Activated naive CD8-positive, alpha-beta T cell (primary cell): ENCODE results near the gene VAV3.
"Not testable (repeated sequence)": the region's sequence is repeated elsewhere in the genome, so short reads cannot be mapped to it uniquely, and the experiment has no call there.

ENCODE experiments used
- H3K27ac Mint-ChIP-seq: one replicate; pipeline ENCODE4 v1.8.0; 2021; ENCODE audit warnings: mixed read lengths
- H3K27me3 Mint-ChIP-seq: one replicate; pipeline ENCODE4 v1.8.0; 2021; ENCODE audit warnings: mixed read lengths
- H3K36me3 Mint-ChIP-seq: one replicate; pipeline ENCODE4 v1.8.0; 2021; ENCODE audit warnings: mixed read lengths
- H3K4me1 Mint-ChIP-seq: one replicate; pipeline ENCODE4 v1.8.0; 2021; ENCODE audit warnings: low read depth, mixed read lengths
- H3K4me3 Mint-ChIP-seq: one replicate; pipeline ENCODE4 v1.8.0; 2021; ENCODE audit warnings: mild to moderate bottlenecking, mixed read lengths
- H3K9me3 Mint-ChIP-seq: one replicate; pipeline ENCODE4 v1.8.0; 2021; ENCODE audit warnings: low read depth, mixed read lengths

The VAV3 gene

GRCh38 chr1:107724648-107725047 lies 240.3 kb downstream of the VAV3 start:
- Mint-ChIP-seq H3K27ac (no peak overlapping the region), H3K4me3 (no peak overlapping the region), H3K27me3 (no peaks in the 10 kb centered on the region), H3K36me3 (peaks cover 20% of the 10 kb centered on the region), H3K9me3 (no peaks in the 10 kb centered on the region), H3K4me1 (no peaks in the 10 kb centered on the region)

GRCh38 chr1:107720210-107720609 lies 244.8 kb downstream of the VAV3 start:
- H3K4me3 Mint-ChIP-seq, H3K9me3 Mint-ChIP-seq, H3K4me1 Mint-ChIP-seq, H3K27ac Mint-ChIP-seq, H3K27me3 Mint-ChIP-seq: not testable (repeated sequence)
- H3K36me3 Mint-ChIP-seq = peaks cover 26% of the 10 kb centered on the region

GRCh38 chr1:107710005-107710404 lies 255.0 kb downstream of the VAV3 start:
- Mint-ChIP-seq H3K27me3 (no peaks in the 10 kb centered on the region), H3K27ac (no peak overlapping the region), H3K36me3 (peaks cover 10% of the 10 kb centered on the region), H3K4me1 (no peaks in the 10 kb centered on the region), H3K4me3 (no peak overlapping the region), H3K9me3 (no peaks in the 10 kb centered on the region)

- Mint-ChIP-seq H3K9me3 (no peaks in the 10 kb centered on the region), H3K4me1 (no peaks in the 10 kb centered on the region), H3K4me3 (no peak overlapping the region)
These were observed 257.9 kb downstream of the VAV3 start for GRCh38 chr1:107707111-107707510.

GRCh38 chr1:107706182-107706581 lies 258.8 kb downstream of the VAV3 start:
- H3K4me3 Mint-ChIP-seq = no peak overlapping the region
- no peaks in the 10 kb centered on the region for H3K9me3 Mint-ChIP-seq
- H3K4me1 Mint-ChIP-seq = no peaks in the 10 kb centered on the region
- H3K27me3 Mint-ChIP-seq = no peaks in the 10 kb centered on the region
- H3K27ac Mint-ChIP-seq = no peak overlapping the region
- peaks cover 22% of the 10 kb centered on the region for H3K36me3 Mint-ChIP-seq

More at GRCh38 chr1:107707111-107707510, 257.9 kb downstream of the VAV3 start:
- no peak overlapping the region for H3K27ac Mint-ChIP-seq
- H3K36me3 Mint-ChIP-seq = peaks cover 18% of the 10 kb centered on the region
- no peaks in the 10 kb centered on the region for H3K27me3 Mint-ChIP-seq

- Mint-ChIP-seq H3K36me3 (peaks cover 19% of the 10 kb centered on the region), H3K27ac (no peak overlapping the region), H3K4me1 (no peaks in the 10 kb centered on the region), H3K4me3 (no peak overlapping the region), H3K27me3 (no peaks in the 10 kb centered on the region), H3K9me3 (no peaks in the 10 kb centered on the region)
These were observed 260.1 kb downstream of the VAV3 start for GRCh38 chr1:107704911-107705310.

GRCh38 chr1:107702946-107703571 lies 261.9 kb downstream of the VAV3 start:
- no peaks in the 10 kb centered on the region for H3K27me3 Mint-ChIP-seq
- H3K27ac Mint-ChIP-seq = no peak overlapping the region
- no peaks in the 10 kb centered on the region for H3K4me1 Mint-ChIP-seq
- peaks cover 21% of the 10 kb centered on the region for H3K36me3 Mint-ChIP-seq
- no peak overlapping the region for H3K4me3 Mint-ChIP-seq
- no peaks in the 10 kb centered on the region for H3K9me3 Mint-ChIP-seq

GRCh38 chr1:107700651-107701050 lies 264.3 kb downstream of the VAV3 start:
- H3K27me3 Mint-ChIP-seq, H3K9me3 Mint-ChIP-seq, H3K4me1 Mint-ChIP-seq, H3K27ac Mint-ChIP-seq, H3K4me3 Mint-ChIP-seq: not testable (repeated sequence)
- peaks cover 16% of the 10 kb centered on the region for H3K36me3 Mint-ChIP-seq

- no peaks in the 10 kb centered on the region for H3K4me1 Mint-ChIP-seq
- no peak overlapping the region for H3K4me3 Mint-ChIP-seq
- peaks cover 22% of the 10 kb centered on the region for H3K36me3 Mint-ChIP-seq
- H3K27ac Mint-ChIP-seq = no peak overlapping the region
- H3K9me3 Mint-ChIP-seq = no peaks in the 10 kb centered on the region
- H3K27me3 Mint-ChIP-seq = no peaks in the 10 kb centered on the region
These were observed 266.8 kb downstream of the VAV3 start for GRCh38 chr1:107698161-107698560.

- H3K27ac Mint-ChIP-seq = no peak overlapping the region
- H3K4me1 Mint-ChIP-seq = no peaks in the 10 kb centered on the region
- H3K27me3 Mint-ChIP-seq = no peaks in the 10 kb centered on the region
- peaks cover 10% of the 10 kb centered on the region for H3K36me3 Mint-ChIP-seq
- H3K4me3 Mint-ChIP-seq = no peak overlapping the region
- H3K9me3 Mint-ChIP-seq = no peaks in the 10 kb centered on the region
These were observed 269.6 kb downstream of the VAV3 start for GRCh38 chr1:107695341-107695740.

GRCh38 chr1:107692580-107693345 lies 272.2 kb downstream of the VAV3 start:
- Mint-ChIP-seq H3K4me3 (no peak overlapping the region), H3K9me3 (no peaks in the 10 kb centered on the region), H3K4me1 (no peaks in the 10 kb centered on the region), H3K27me3 (no peaks in the 10 kb centered on the region), H3K27ac (no peak overlapping the region), H3K36me3 (peaks cover 10% of the 10 kb centered on the region)

GRCh38 chr1:107691540-107691939 lies 273.4 kb downstream of the VAV3 start:
- H3K4me1 Mint-ChIP-seq = no peaks in the 10 kb centered on the region
- no peaks in the 10 kb centered on the region for H3K27me3 Mint-ChIP-seq
- no peak overlapping the region for H3K27ac Mint-ChIP-seq

GRCh38 chr1:107690491-107690890 lies 274.5 kb downstream of the VAV3 start:
- no peaks in the 10 kb centered on the region for H3K27me3 Mint-ChIP-seq
- H3K9me3 Mint-ChIP-seq = no peaks in the 10 kb centered on the region
- no peak overlapping the region for H3K4me3 Mint-ChIP-seq
- H3K27ac Mint-ChIP-seq = no peak overlapping the region
- H3K36me3 Mint-ChIP-seq = peaks cover 10% of the 10 kb centered on the region
- H3K4me1 Mint-ChIP-seq = no peaks in the 10 kb centered on the region

More at GRCh38 chr1:107691540-107691939, 273.4 kb downstream of the VAV3 start:
- Mint-ChIP-seq H3K9me3 (no peaks in the 10 kb centered on the region), H3K36me3 (peaks cover 10% of the 10 kb centered on the region), H3K4me3 (no peak overlapping the region)

- H3K27ac Mint-ChIP-seq = no peak overlapping the region
- H3K27me3 Mint-ChIP-seq = no peaks in the 10 kb centered on the region
- peaks cover 4% of the 10 kb centered on the region for H3K36me3 Mint-ChIP-seq
- no peaks in the 10 kb centered on the region for H3K9me3 Mint-ChIP-seq
- no peak overlapping the region for H3K4me3 Mint-ChIP-seq
- no peaks in the 10 kb centered on the region for H3K4me1 Mint-ChIP-seq
These were observed 275.2 kb downstream of the VAV3 start for GRCh38 chr1:107689733-107690132.

GRCh38 chr1:107689159-107689558 lies 275.8 kb downstream of the VAV3 start:
- Mint-ChIP-seq H3K36me3 (peaks cover 2% of the 10 kb centered on the region), H3K4me1 (no peaks in the 10 kb centered on the region), H3K27me3 (no peaks in the 10 kb centered on the region), H3K9me3 (no peaks in the 10 kb centered on the region), H3K4me3 (no peak overlapping the region), H3K27ac (no peak overlapping the region)
